Measurements from ENCODE around the gene CCDC92.

- TF ChIP-seq CTCF (IDR thresholded peaks at IDR 0.05) (peak; percentile 19 to 64 (median 58)), POLR2A (IDR thresholded peaks at IDR 0.05) (no peak)
Observed at GRCh38 chr12:123983822-123984485, 11.3 kb upstream of the CCDC92 start.
